CD4-positive, alpha-beta T cell treated with Interleukin-4 for 4 hours (primary cell): ENCODE measurements around the gene UTP11.
A peak's percentile ranks its signal among the peaks of the same experiment; 100 is the strongest.
"Not testable (repeated sequence)": the region's sequence is repeated elsewhere in the genome, so short reads cannot be mapped to it uniquely, and the experiment has no call there.

Source experiments
- DNase-seq: peaks from one replicate; pipeline ENCODE4 v3.0.0-alpha.2; 2020

Gene UTP11

GRCh38 chr1:38028105-38028591, 15.6 kb downstream of the UTP11 start:
- DNase-seq = peak; percentile 32

GRCh38 chr1:38028671-38029070, 16.1 kb downstream of the UTP11 start:
- DNase-seq = no peak

GRCh38 chr1:38029081-38029681, 16.6 kb downstream of the UTP11 start:
- DNase-seq = no peak

- DNase-seq = peak; percentile 66
Measured at GRCh38 chr1:38029685-38030511, 17.4 kb downstream of the UTP11 start.

GRCh38 chr1:38030596-38031512, 18.3 kb downstream of the UTP11 start:
- DNase-seq = no peak

GRCh38 chr1:38031513-38031866, 19.0 kb downstream of the UTP11 start:
- no peak for DNase-seq

GRCh38 chr1:38032992-38033391, 20.5 kb downstream of the UTP11 start:
- not testable (repeated sequence) for DNase-seq

- no peak for DNase-seq
Measured at GRCh38 chr1:38034871-38035270, 22.3 kb downstream of the UTP11 start.

- DNase-seq = no peak
Measured at GRCh38 chr1:38037221-38037939, 24.8 kb downstream of the UTP11 start.

GRCh38 chr1:38038861-38039260, 26.3 kb downstream of the UTP11 start:
- DNase-seq = no peak

- DNase-seq = no peak
Measured at GRCh38 chr1:38039331-38040088, 27.0 kb downstream of the UTP11 start.

- no peak for DNase-seq
Measured at GRCh38 chr1:38041936-38042834, 29.7 kb downstream of the UTP11 start.

GRCh38 chr1:38043036-38043747, 30.7 kb downstream of the UTP11 start:
- DNase-seq = no peak

- DNase-seq = no peak
Measured at GRCh38 chr1:38044221-38045215, 32.0 kb downstream of the UTP11 start.

- DNase-seq = no peak
Measured at GRCh38 chr1:38045401-38046332, 33.1 kb downstream of the UTP11 start.

GRCh38 chr1:38046333-38046883, 33.9 kb downstream of the UTP11 start, which contains the start of gene POU3F1:
Gene POU3F1, minus strand, starts transcription at chr1:38046793. Its CDS starts 50 bp downstream, at chr1:38046743.
- no peak for DNase-seq
